GM21717 (cell line): ENCODE measurements around the gene FAM222B.
"Not testable (repeated sequence)": the region's sequence is repeated elsewhere in the genome, so short reads cannot be mapped to it uniquely, and the experiment has no call there.

Experiments used
- ATAC-seq: cut with Tn5 transposase; IDR thresholded peaks from one replicate; pipeline ENCODE4 v1.9.1; 2021; ENCODE audit warnings: mild to moderate bottlenecking, moderate library complexity; ENCODE audit not compliant: unreplicated experiment

The FAM222B gene

GRCh38 chr17:28734712-28735241 lies 107.8 kb downstream of the FAM222B start:
- no peak for ATAC-seq

- no peak for ATAC-seq
These were observed 109.2 kb downstream of the FAM222B start for GRCh38 chr17:28733346-28733745.

DNA sequence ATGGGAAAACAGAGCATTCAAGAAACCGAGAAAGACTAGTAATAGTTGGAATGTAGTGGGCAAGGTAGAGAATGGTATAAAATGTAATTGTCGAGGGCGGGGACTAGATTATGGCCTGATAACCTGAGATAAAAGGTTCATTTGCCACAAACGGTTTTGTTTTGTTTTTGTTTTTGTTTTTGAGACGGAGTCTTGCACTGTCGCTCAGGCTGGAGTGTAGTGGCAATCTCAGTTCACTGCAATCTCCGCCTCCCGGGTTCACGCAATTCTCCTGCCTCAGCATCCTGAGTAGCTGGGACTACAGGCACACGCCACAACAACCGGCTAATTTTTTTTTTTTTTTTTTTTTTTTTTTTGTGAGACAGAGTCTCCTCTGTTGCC lies 112.7 kb downstream of the FAM222B start:
- ATAC-seq = no peak

DNA sequence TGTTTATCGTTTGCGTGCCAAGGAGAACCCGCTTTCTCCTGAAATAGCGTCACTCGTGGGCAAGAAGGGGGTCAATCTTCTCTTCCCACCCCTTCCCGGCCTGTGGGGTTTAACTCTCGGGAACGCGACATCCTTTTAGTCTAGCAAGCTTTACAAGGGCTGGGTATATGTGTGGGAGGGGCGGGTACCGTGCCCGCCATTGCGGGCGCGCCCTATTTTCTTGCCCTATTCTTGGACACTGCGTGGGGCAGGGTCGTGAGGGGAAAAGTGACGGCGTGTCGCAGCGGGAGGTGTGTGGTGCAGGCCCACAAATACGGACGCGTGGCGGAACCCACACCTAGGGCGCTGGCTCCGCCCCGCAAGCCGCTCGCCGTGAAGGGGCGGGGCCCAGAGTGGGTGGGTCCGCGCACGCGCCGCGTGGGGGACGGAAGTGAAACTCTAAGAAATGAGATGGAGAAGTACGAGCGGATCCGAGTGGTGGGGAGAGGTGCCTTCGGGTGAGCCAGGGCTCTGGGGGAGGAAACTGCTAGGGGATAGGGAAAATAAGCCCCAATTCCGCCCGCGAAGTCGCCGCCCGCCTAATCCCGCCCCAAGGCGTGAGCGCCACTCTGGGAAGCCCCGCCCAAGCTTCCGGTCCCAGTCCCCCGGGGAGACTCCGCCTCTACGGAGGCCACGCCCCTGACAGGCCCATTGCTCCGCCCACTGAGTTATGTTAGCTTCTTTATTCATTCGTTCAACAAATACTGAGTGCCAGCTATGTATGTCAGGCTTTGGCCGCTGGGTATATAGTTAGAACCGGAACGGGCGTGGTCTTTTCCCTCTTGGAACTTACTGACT lies 114.0 kb downstream of the FAM222B start, which contains the start of gene NEK8:
Gene NEK8 (plus strand): TSS at position 425 of the 837 bp plus-strand sequence. CDS start 26 bp downstream, at position 451.
- peak; percentile 32 for ATAC-seq

DNA sequence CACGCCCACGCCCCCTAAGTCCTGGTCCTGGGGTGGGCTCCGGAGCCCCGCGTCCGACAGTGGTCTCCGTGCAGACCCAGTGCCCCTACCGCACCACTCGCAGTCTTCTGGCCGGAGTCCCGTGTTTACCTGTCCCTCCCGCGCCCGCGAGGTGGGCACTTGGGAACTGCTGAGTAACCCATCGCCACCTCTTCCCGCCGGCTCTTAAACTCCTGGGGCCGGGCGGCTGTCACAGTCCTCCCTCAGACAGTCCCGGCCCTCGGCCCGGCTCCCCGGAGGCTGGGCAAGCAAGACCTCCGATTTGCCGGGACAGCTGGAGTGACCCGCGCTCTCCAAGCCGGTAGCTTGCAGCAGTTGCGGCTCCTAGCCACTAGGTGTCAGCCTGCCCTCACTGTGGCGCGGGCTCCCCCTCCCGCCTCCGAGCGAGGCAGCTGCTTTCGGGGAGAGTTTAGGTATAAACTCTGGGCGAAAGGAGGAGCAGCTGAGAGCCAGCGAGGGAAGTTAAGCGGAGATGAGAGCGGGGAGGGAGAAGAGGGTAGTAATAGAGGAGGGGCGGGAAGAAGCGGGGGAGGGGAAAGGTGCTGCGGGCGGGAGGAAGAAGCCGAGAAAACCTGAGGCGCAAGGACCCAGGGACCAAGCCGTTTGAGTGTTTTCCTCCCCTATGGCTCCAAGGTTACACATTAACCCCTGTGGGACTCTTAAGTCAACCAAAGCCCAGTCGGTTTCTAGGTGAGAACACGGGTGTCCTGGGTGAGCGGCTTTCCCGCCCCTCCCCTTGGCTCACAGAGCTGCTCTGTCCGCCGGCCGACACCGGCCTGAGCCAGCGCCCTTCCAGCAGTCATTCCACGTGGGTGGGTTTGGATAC lies 115.7 kb downstream of the FAM222B start:
- peak; percentile 32 for ATAC-seq

DNA sequence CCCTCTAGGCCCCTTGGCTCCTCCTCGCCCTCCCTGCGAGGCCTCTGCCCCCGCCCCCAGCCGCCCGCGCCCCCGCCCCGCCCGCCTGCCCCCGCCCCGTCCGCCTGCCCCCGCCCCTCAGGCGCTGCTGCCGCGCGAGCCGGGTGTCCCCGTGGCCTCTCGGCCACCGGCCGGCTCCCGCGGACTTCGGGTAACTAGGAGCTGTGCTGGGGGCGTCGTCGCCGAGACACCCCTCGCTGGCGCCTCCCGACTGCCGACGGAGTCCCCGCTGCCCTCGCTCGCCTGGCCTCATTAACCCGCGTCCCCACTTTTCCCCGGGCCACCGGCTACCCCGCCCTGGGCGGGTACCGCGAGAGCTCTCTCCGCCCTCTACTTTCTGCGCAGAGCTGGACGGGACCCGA lies 116.4 kb downstream of the FAM222B start, which contains the start of gene TLCD1:
Gene TLCD1 (minus strand): TSS at position 8 of the 401 bp plus-strand sequence. CDS start 136 bp downstream, outside the sequence.
- peak; percentile 11 for ATAC-seq

DNA sequence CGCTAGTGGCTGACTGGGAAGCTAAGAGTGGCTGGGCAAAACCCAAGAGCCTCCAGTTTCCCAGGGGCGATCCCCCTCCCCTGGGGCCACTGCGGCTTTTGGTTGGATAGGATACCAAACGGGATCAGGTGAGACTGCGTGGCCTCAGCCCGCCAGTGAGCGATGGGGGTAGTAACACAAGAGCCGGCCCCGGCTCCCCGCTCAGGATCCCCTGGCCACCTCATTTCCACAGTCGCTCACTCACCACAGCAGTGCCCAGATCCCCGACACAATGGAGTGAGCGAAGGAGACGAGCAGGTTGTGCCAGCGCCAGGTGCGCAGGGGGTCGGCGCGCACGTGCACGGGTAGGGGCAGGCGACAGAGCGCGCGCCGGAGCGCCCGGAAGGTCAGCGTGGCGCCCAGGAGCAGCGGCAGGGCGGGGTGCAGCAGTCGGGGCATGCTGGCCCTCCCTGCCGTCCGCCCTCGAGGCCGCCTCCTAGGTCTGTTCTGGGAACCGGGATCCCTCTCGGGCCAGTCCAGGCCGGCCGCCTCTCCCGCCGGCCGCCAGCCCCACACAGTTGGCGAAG lies 116.8 kb downstream of the FAM222B start:
- peak; percentile 8 for ATAC-seq

DNA sequence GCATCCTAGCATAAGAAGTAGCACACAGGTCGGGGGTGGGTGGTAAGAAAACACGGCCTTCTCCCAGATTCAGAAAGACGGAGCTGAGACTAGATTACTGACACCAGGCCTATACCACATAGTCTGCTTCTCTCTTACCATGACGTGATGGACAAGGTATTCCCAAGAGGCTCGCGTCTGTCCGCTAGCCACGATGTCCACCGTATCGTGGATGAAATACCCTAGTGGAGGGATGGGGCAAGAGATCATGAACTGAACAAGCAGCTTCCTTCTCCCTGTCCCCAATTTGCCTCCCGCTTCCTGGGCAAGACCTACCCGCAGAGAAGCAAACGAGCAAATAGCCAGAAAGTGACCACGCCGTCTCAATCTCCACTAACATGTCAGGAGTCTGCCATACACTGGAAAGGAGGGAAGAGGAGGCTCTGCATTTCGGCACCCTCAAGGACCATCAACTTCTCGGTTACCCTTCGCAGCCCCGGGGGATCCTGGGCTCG lies 117.4 kb downstream of the FAM222B start:
- ATAC-seq = no peak

- no peak for ATAC-seq
These were observed 118.0 kb downstream of the FAM222B start for GRCh38 chr17:28724500-28725165.

- not testable (repeated sequence) for ATAC-seq
These were observed 118.6 kb downstream of the FAM222B start for GRCh38 chr17:28723836-28724499.

DNA sequence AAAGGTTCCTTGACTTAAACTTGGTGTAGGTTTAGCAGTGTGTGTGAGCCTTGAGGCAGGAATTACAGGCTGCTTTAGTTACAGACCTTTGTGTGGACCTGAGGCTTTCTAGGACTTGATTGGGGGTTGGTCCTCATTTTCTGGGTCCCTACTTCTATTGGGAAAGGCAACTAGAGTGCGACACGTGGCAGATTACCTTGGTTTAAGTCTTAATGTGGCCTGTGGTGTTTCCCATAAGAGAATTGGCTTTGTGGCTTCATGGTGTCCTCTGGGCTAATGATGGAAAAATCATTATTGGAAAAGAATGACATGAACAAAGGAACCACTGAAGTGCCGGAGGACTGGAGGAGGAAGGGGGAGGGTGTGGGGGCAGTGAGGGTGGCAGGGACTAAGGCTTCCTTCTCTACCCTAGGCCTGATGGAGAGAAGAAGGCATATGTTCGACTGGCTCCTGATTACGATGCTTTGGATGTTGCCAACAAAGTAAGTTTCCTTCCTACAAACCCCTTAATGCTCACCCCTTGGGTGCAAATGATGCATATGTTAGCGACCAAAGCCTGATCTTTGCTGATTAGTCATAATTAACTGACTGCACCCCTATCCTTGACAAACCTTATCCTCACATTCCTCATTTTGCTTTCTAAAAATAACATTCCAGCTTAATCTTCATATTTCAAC lies 119.3 kb downstream of the FAM222B start:
- no peak for ATAC-seq

DNA sequence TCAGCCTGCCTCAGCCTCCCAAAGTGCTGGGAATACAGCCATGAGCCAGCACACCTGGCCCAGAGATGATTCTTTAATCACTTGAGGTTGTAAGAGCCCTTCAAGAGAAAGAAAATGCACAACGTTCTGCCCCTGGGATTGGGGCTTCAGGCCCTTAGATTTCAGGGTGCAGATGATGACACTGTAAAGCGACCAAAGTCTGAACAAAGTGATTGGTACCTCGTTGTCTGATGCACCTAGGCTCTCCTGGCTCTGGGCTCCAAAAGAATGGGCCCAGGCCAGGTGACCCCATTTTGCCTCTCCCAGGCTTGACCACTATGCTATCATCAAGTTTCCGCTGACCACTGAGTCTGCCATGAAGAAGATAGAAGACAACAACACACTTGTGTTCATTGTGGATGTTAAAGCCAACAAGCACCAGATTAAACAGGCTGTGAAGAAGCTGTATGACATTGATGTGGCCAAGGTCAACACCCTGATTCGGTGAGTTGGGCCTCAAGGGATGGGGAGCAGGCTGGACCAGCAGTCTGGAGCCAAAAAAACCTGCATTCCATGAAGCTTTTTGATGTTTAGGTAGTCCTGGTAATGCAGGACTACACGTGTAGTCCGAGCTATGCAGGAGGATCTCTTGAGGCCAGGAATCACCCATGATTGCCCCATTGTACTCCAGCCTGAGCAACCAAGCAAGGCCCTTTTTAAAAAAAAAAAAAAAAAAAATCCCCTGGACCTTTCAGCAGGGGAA lies 120.0 kb downstream of the FAM222B start:
- no peak for ATAC-seq

GRCh38 chr17:28720997-28721329 lies 121.6 kb downstream of the FAM222B start:
- ATAC-seq = not testable (repeated sequence)

DNA sequence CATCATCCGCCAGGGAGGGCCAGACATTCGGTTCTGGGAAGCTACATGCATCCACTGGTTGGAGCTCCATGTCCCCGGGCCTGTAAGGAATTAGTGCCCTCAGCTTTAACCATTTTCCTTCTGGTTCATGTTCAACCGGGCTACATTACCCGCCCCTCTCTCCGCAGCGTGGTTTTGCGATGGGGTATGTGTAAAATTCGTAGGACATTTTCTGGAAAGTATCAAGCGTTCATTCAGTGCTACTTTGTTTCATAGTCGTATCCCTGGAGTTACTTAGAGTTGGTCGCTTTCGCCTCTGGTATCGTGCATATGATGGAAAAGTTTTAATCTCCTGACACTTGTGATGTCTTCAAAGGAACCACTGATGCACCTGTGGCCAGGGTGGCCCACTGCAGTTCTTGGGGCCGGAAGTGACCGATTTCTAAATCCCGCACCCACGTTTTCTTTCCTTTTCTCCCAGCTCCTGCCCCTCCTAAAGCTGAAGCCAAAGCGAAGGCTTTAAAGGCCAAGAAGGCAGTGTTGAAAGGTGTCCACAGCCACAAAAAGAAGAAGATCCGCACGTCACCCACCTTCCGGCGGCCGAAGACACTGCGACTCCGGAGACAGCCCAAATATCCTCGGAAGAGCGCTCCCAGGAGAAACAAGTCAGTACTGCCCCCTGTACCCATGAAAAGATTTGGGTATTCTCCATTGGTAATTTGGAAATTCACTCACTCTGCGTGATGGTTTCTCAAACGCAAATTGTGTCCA lies 122.2 kb downstream of the FAM222B start:
- no peak for ATAC-seq

DNA sequence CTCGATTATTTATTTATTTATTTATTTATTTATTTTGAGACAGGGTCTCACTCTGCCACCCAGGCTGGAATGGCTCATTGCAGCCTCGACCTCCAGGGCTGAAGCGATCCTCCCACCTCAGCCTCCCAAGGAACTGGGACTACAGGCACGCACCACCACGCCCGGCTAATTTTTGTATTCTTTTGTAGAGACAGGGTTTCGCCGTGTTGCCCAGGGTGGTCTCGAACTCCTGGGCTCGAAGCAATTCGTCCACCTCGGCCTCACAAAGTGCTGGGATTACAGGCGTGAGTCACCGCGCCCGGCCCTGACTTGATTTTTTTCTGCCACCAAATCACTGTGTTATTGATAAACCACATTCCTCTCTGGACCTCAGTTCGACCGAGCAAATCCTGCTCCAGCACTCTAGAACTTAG lies 123.6 kb downstream of the FAM222B start:
- no peak for ATAC-seq

DNA sequence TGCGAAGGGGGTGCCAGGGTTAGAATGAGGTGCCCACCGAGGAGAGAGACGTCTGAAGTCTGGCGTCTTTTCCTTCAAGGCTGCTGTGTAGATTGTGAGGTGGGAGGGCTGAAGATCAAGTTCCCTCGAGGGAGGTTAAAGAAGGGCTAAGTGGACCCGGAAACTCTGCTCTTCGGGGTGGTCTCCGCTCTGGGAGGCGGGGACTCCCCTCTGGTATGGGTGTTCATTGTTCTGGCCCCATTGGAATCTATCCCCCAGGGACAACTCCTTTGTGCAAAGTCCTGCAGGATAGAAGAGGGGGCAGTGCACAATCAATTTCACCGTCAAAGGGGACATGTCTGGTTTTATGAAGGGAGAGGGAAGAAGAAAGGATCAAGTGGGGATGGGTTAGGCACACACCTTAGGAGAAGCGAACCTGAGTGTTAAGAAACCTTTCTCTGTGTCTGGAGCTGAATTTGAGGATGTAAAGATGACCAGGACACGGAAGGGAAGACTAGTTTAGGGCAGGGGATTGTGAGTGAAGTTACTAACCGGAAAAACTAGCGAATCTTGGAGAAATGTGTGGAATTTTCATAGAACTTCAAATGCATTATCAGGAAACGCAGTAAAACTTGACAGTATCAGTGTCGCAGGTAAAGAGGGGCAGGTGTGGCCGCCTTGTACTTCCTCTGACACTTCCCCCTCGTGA lies 124.1 kb downstream of the FAM222B start:
- ATAC-seq = no peak

DNA sequence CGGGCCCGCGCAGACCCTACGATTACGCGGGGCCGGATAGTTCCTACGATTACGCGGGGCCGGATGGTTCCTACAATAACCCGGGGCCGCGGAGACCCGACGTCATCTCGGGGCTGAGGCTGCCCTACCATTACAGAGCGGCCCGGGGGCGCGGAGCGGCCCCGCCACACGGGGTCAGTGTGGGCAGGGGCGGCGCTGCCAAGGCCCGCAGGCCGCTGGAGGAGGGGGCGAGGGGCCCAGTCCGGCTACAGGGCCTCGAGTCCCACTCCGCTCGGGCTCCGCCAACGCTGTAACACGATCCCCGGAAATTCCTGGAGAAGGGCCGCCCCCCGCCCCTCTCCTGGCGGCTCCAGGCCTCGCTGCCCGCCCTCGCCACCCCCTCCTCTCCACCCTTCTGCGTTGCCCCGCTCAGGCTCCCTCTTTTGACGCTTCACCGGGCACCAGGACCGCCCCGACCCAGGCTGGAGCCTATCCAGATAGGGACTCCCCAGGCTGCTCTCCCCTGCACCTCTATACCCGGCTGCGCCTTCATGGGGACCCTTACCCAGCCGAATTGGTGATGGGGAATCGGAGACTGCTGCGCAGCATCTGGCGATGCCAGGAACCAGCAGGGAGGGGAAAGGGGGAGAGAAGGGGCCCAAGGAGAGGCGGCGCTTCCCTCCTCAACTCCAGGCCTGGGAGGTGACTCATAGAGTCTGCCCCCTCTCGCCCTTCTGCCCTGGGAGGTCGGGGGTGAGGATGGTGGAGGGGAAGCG lies 124.8 kb downstream of the FAM222B start, which contains the start of gene RAB34:
Gene RAB34 (minus strand): TSS at position 291 of the 755 bp plus-strand sequence. CDS start 602 bp downstream, outside the sequence.
- no peak for ATAC-seq
